T1000 (cell line): Measurements from ENCODE around the gene GGT6.
"Not testable (repeated sequence)": the region's sequence is repeated elsewhere in the genome, so short reads cannot be mapped to it uniquely, and the experiment has no call there.

ENCODE experiments used
- DNase-seq: peaks from one replicate; lab custom pipeline; 2025; ENCODE audit warnings: mixed read lengths; lab: John Stamatoyannopoulos, UW

Gene GGT6

DNA sequence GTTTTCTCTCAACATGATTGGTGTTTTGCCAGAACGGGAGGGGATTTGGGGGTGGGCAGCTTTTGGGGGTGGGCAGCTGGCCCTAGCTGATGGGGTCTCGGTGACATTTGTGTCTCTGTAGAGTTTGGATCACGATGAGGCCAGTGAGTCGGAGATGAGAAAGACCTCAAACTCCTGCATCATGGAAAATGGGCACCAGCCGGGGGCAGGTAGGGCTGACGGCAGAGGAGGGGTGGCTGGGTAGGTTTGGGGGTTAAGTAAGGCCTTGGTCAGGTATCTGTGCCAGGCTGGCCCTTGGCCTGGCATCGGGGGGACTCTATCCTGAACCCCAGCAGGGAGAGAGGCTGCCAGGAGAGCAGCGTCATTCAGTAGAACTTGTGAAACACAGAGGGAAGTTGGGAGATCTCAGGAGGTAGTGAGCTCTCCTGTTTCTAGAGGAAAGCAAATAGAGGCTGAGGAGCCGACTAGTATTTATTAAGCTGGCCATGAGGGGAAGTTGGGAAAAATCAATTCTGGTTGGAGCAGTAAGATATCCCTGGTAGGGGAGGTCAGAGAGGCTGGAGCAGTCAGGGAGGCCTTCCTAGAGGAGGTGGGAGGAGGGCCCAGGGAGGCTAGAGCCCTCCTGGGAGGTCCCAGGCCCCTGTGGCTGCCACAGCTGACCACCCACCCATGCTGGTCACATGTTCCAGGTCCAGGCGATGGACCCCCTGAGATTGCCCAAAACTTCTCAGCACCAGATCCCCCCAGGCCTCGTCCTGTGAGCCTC, 32.0 kb upstream of the GGT6 start:
- DNase-seq: no peak

DNA sequence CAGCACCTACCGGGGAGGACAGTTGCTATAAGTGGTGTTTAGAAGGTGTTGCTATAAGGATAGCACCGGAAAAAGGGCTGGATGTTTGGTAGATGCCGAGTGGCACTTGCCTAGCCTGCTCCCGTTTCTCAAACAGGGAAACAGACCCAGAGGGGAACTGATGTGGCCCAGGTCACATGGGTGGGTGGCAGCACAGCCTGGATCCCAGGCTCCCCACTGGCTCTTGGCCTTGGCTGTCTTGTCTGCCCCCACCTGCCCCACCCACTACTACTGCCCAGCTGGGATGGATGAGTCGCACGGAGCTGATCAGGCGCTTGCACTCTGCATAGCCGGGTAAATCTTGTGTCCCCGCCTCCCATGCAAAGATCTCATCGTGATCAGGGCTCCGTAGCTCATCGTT, 31.2 kb upstream of the GGT6 start:
- no peak for DNase-seq

DNA sequence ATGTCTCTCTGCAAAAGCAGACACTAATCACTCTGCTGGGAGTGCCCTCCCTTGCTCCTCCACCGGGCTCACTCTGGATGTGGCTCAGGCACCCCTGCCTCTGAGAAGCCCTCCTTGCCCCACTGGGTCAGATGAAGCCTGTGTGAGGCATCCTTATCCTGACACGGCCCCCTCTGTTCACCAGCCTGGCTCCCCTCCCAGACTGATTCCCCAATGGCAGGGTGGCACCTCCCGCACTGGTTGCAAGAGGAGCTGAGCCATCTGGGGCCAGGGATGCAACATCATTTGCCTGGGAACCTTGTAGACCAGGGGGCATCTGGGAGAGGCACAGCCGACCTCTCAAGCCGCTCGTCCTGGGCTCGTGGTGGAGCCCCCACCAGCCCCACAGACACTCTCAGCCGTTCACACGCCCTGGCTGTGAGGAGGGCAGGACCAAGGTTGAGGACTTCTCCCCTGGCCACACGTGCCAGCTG, 30.6 kb upstream of the GGT6 start:
- DNase-seq: no peak

DNA sequence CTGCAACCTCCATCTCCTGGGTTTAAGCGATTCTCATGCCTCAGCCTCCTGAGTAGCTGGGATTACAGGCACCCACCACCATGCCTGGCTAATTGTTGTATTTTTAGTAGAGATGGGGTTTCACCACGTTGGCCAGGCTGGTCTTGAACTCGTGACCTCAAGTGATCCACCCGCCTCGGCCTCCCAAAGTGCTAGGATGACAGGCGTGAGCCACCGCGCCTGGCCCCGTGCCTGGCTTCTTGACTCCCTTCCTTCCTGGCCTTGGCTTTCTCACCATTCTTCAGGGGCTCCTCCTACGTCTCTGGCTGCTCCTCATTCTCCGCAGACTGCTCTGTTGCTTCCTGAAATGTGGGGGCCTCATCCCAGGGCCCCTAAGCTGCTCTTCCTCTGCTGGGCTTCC, 29.7 kb upstream of the GGT6 start:
- not testable (repeated sequence) for DNase-seq

DNA sequence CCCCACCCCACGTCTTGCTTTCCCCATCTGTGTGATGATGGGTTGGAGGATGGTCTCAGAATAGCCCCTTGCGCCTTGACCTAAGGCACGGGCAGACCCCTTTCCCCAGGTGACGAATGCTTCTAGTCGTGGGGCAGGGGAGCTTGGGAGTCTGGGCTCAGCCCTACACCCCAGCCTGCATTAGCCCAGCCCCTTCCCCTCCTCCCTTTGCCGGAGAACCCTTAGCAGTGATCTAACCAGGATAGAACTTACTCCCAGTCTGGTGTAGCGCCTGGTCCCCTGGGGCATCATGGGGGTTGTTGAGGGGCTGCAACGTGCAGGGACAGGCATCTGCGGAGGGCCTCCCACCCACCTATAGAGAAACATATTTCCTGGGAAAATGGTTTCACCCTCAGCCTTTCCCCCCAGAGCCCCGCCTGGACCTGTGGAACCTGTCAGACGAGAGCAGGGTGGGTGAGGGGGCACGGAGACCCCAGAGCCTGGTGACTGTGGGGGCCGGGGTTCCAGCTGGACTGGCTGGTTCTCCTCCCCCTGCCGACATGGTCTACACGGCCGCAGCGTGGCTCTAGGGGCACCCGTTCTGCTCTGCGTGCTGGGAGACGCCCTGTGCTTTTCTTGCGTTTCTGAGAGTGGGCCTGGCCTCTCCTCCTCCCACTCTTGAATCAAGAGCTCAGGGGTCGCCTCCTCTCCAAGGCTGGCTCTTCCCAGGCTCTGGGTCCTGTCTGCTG, 28.7 kb upstream of the GGT6 start:
- no peak for DNase-seq

DNA sequence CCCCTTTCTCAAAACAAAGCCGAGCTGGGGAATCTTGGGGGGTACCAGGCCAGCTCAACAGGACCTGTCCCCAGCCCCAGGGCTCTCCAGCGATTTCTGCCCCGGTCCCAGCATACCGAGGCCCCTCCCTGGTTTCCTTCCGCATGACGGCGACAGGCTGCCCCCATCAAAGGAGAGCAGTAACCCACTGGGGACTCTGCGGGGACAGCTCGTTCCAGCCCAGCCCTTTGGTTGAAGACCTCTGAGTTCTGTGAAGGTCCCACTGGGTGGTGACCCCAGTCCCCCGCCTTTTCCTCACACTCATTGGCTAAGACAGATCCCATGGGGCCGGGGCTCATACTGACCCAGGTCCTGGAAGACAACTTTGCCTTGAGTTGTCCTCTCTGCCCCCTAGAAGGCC, 28.0 kb upstream of the GGT6 start:
- DNase-seq: no peak

DNA sequence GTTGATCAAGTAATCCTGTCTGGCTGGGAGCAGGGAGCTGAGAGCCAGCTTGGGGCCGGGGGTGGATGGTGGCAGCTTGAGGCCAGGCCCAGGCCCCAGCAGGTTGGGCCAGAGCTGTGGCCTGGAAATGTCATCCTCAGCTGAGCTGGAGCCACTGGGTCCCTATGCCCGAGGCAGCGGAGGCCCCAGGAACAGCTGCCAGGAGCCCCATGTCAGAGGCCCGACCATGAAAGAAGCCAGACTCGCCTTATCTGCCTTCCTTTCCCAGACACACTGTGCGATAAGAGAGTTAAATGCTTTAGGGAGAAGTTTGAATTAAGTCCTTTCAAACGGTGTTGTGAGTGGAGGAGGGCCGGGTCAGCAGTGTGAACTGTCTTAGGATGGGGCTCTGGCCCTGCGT, 27.4 kb upstream of the GGT6 start:
- no peak for DNase-seq

DNA sequence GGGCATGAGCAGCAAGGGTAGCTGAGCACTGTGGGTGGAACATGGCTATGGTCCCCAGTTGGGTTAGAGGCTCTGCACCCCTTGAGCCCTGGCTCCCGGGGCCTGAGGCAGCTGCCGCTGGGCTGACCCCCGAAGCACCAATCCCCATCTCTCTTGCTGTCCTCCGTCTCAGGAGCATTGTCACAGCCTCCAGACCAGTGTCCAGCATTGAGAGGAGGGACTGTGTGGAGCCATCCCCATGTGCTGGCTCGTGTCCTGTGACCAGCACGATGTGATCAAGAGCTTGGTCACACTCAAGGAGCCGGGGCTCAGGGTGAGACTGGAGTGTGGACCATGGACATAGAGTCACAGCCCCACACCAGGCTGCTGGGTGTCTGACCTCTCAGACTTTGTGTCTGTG, 26.8 kb upstream of the GGT6 start:
- no peak for DNase-seq

DNA sequence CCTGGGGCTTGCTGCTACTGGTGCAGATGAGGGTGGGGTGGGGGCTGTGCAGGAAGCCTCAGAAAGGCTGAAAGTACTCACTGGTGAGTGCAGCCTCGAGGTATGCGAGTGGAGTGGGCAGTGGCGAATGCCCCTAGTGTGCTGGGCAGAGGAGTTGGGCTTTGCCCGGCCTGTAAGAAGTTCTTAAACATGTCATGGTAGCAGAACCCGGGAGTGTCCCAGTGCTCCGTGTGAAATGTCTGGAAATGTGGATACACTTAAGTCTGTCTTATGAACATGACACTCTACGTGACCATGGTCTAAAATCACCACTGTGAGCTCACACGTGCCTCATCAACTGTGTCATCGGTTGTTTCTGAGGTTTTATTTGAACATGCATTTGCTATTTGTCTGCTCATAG, 25.7 kb upstream of the GGT6 start:
- DNase-seq: no peak

DNA sequence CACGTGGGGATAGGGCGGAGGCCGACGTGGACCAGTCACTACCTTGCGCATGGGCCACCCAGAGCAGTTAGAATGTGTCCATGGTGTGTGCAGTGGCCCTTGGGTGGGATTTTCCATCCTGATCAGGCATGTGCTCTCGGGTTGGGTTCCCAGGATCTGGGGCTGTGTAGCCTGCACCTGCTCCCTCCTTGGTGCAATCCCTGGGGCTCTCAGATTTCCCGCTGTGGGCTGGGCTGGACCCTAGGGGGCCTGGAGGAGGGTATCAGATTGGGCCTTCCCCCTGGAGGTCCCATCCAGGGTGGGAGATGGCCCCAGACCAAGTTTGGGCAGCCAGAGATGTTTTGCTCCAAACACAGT, 25.2 kb upstream of the GGT6 start:
- DNase-seq: no peak

DNA sequence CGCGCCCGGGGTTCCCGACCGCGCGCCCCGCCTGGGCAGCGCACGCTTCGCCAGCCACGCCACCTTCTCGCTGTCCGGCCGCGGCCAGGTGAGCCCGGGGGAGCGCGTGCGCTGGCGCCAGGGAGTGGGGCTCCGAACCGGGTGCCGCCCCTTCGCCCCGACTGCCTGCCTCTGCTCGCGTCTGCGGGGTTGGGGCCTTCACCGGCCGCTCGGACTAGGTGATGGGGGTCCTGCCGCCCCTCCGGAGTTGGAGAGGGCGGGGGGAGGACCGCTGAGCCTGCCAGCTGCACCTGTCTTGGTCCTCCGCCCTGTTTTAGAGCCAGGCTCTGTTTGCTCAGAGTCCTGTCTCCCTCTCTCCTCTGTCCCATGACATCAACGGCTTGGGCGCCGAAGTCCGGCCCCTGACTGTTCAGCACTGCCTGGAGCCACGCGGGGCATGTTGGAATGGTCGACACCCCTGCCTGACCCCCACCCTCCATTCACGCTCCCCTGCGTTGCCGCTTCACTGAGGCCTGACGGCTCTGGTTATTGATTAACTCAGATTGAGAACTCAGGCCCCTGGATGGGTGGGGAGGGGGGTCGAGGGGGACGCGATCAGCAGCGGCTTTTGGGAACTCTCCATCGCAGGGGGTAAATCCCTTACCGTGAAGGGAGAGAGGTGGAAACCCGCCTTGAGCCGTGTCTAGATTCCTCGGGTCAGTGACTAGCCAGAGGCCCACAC, 24.7 kb upstream of the GGT6 start:
- DNase-seq: no peak

DNA sequence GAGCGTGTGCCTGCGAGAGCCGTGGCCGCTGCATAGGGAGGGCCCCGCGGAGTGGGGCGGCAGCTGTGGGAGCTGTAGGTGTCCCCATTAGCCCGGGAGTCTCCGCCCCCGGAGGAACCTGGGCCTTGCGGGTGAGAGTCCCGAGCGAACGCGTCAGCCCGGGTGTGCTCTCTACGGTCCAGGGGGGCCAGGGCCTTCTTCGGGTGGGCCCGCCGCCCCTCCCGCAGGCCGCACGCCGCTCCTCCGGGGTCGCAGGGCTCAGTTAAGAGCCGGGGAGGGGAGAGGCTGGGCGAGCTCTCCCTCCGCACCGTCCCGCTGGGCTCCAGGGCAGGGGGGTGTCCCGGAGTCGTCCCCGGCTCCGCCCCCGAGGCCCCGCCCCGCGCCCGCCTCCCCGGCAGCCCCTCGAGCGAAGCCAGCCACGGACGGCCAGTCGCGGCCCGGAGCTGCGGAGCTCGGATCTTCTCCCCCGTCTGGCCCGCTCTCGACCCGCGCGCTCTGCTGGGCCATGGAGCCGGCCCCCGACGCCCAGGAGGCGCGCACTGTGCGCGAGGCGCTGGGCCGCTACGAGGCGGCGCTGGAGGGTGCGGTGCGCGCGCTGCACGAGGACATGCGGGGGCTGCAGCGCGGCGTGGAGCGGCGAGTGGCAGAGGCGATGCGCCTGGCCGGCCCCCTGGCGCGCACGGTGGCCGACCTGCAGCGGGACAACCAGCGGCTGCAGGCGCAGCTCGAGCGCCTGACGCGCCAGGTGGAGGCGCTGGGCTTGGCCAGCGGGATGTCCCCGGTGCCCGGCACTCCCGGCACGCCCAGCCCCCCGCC, 23.9 kb upstream of the GGT6 start, which contains the start of gene SMTNL2:
TSS of gene SMTNL2 (plus strand) at position 429 of the 816 bp plus-strand sequence. CDS start at position 506, 77 bp downstream.
- DNase-seq: no peak

DNA sequence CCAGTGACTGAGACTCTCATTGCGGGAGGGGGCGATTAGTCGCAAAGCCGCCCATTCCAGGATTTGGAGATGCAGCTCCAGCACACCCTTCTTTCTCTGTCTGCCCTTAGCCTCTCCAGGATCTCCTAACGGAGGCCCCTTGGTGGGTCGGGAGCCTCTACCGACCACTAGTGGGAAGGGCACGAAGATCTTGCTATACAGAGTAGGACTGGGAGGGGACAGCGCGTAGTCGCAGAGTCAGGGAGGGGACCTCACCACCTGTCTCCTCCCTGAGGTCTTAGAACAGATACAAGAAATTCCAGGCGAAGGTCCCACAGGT, 23.4 kb upstream of the GGT6 start:
- no peak for DNase-seq

DNA sequence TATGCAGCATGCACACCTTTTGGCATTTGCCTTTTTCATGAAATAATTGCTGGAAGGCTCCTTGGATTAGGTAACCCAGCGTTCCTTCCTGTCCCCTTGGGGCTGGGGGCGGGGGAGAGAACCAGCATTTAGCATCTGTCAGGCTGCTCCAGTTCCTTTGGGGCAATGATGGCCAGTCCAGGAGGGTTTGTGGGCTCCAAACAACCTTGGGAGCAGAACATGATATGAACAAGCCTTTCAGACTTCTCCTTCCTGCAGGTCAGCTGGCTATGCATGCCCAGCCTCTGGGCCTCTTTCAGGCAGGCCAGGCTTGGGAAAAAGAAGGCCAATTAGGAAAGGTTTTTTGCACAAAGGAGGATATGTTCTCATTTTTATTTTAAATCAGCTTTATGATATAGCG, 22.8 kb upstream of the GGT6 start:
- DNase-seq: no peak

DNA sequence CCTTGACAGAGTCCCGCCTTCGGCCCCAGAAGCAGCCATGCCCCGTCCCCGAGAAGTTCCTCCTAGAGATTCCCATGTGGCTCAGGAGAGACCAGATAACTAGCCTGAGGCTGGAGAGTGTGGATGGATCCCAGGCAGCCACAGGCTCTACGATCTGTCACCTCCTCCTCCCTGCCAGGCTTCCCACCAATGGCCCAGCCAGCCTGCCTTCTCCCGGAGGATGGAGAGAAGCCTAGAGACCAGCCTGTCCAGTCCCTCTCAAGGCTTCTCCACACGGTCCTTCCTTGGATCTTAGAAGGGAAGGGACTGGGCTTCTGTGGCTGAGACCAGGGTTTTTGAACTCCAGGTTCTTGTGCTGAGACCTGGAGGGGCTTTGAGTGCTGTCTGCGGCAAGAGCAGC, 22.3 kb upstream of the GGT6 start:
- DNase-seq: no peak

DNA sequence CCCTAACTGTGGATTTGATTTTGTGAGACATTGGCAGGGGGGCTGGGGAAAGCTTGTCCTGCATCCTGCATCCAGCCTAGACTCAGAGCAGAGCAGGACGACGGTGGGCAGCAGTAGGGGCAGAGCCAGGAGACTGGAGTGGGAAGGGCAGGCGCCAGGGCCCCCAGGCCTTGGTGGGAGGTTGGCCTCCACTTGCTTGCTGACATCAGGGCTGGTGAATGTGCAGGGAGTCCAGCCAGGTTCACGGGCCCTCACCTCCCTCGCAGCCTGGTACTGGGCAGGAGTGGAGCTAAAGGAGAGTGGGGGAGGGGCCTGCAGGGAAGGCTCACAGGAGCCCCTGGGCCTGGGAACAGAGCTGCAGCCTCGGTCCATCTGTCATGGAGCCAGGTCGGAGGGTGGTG, 21.7 kb upstream of the GGT6 start:
- no peak for DNase-seq

DNA sequence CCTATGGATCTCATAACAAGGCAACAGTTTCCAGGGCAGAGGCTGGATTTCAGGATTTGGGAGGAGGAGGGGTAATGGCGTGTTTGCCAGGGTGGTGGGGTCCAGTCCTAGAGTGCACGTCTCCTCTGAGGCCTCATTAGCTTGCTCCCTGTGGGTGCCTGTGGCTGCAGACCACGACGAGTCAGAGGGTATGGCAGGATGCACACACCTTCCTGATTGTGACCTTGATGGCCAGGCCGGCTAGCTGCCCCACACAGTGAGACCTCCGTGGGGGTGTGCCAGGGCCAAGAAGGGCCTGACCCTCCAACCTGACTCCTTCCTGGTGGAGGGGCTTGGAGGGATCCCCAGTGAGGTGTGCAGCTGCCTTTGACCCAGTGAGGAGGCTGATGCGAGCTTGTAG, 19.9 kb upstream of the GGT6 start:
- DNase-seq: no peak

DNA sequence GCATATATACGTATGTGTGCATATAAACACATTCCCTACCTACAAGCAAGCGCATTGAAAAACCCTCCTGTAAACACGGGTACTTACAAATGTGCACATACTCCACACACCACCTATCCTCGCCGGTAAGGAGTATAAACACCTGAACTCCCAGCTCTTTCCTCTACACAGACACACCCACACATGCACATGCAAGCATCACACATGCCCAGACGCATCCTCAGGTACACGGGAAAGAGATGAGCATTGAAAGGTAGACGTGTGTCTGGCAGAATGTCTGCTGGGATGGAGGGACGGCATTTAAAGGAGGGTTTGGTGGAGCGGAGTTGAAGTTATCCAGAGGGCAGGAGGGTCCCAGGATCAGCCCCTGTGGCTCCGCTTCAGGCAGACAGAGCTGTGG, 19.3 kb upstream of the GGT6 start:
- DNase-seq: no peak

DNA sequence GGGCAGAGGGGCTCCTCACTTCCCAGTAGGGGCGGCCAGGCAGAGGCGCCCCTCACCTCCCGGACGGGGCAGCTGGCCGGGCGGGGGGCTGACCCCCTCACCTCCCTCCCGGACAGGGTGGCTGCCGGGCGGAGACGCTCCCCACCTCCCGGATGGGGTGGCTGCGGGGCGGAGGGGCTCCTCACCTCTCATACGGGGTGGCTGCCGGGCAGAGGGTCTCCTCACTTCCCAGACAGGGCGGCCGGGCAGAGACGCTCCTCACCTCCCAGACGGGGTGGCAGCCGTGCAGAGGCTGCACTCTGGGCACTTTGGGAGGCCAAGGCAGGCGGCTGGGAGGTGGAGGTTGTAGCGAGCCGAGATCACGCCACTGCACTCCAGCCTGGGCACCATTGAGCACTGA, 18.0 kb upstream of the GGT6 start:
- not testable (repeated sequence) for DNase-seq

DNA sequence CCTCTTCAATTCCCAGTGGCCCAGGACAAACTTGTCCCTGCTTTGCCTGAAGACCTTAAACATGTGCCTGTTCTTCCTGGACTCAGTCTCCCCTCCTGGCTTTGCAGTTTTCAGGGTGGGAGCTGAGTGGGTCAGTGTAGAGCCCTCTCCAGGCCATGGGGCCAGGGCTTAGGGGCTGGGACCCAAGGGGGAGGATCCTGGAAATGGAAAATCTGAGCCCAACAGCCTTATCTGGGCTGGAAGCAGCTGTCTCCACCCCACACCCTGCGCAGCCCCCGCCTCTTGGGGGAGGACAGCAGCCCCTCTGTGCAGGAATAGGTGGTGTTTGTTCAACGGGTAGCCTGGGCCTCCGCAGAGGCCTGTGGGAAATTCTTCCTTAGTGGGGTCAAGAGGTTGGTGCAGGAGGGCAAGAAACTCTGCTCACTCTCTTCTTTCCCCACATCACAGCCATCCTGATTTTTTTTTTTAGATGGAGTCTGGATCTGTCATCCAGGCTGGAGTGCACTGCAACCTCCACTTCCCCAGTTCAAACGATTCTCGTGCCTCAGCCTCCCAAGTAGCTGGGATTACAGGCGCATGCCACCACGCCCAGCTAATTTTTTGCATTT, 17.1 kb upstream of the GGT6 start:
- no peak for DNase-seq

DNA sequence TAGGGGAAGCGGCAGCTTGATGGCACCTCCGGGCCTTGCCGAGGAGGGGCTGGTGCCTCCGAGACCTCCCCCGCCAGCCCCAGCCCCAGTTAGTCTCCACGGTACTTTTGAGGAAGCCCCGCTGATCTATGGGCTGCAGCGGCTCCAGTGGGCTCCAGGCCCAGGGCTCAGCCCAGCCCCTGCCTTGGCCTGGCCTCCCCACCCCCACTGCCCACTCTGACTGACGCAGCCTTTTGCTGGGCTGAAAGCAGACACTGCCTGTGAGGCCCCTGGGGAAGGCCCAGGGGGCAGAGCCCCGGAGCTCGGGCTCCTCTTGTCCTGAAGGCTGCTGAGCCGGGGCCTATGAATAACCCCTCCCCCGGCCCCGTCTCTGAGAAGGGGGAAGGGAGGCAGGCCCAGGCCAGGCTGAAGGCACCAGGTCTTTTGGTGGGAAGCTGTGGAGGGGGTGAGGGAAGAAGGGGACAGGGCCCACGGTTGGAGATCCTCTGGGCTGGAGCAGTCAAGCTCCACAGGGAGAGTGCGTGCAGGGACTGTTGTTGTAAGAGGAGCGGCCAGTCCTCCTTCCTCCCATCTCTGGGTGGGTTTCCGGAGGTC, 16.4 kb upstream of the GGT6 start:
- DNase-seq: no peak
